H1 (cell line): ENCODE measurements around the gene C16orf46. TPM values are rescaled to one million over a fixed set of nuclear protein-coding genes. Genes with fewer than 3 reads are reported as not detected.

Source experiments
- CTCF ChIA-PET: fragments of 300-600 bp; sonication (Branson Sonifier 250); formaldehyde crosslinking; loops from one replicate; lab custom pipeline; 2021; ENCODE audit not compliant: partially characterized antibody; lab: Charles Lee
- POLR2A ChIA-PET: fragments of 300-600 bp; sonication (Branson Sonifier 250); formaldehyde crosslinking; loops from one replicate; lab custom pipeline; 2021; ENCODE audit warnings: inconsistent platforms; ENCODE audit not compliant: partially characterized antibody; lab: Charles Lee
- DNase-seq, 2 experiments: peaks; one replicate each; pipeline versions ENCODE4 v3.0.0 to v3.0.0-alpha.2; 2010 to 2022; ENCODE audit warnings: low spot score in 2 of 2, low read depth in 1 of 2, mixed read lengths in 1 of 2
- FAIRE-seq: peaks from 2 replicates; lab custom pipeline; 2011; peaks lifted over from hg19 to GRCh38; lab: Jason Lieb, UNC
- H2AFZ ChIP-seq: 2 replicates; pipeline ENCODE4 v1.8.1; 2012; ENCODE audit warnings: low read length, inconsistent platforms
- H2AK5ac ChIP-seq: 2 replicates; pipeline ENCODE4 v1.6.1; 2013; ENCODE audit warnings: low read depth, low read length
- H2BK120ac ChIP-seq: replicated peaks from 2 replicates; pipeline ENCODE3; 2013; ENCODE audit warnings: low read depth, low read length, inconsistent platforms
- H2BK12ac ChIP-seq: 2 replicates; pipeline ENCODE4 v1.6.1; 2013; ENCODE audit warnings: low read depth, low read length
- H2BK15ac ChIP-seq: 2 replicates; pipeline ENCODE4 v1.6.1; 2013; ENCODE audit warnings: low read length
- H2BK20ac ChIP-seq: 2 replicates; pipeline ENCODE4 v1.6.1; 2013; ENCODE audit warnings: low read length
- H2BK5ac ChIP-seq: 2 replicates; pipeline ENCODE4 v1.6.1; 2013; ENCODE audit warnings: low read depth, low read length
- H3K14ac ChIP-seq: 2 replicates; pipeline ENCODE4 v1.6.1; 2013; ENCODE audit warnings: inconsistent platforms; ENCODE audit not compliant: insufficient read length
- H3K18ac ChIP-seq: 2 replicates; pipeline ENCODE4 v1.6.1; 2013; ENCODE audit warnings: low read length; ENCODE audit errors: extremely low read depth
- H3K23ac ChIP-seq: 2 replicates; pipeline ENCODE4 v1.6.1; 2013; ENCODE audit warnings: inconsistent platforms; ENCODE audit not compliant: insufficient read length
- H3K23me2 ChIP-seq: 2 replicates; pipeline ENCODE4 v1.6.1; 2013; ENCODE audit warnings: low read depth, low read length
- H3K27ac ChIP-seq: 2 replicates; pipeline ENCODE4 v1.6.1; 2011; ENCODE audit warnings: low read depth, low read length, inconsistent platforms
- H3K27me3 ChIP-seq, 4 experiments: replicated peaks in 1 of 4; 1 replicate in 1 of 4; 2 replicates in 3 of 4; pipeline versions ENCODE4 v1.6.1 to v1.8.1; 2011 to 2013; ENCODE audit warnings: low read length in 3 of 4, mild to moderate bottlenecking in 3 of 4, inconsistent platforms in 2 of 4, mixed read lengths in 2 of 4, moderate library complexity in 1 of 4; ENCODE audit not compliant: control insufficient read depth in 3 of 4, insufficient read depth in 3 of 4; ENCODE audit errors: extremely low read depth in 1 of 4
- H3K36me3 ChIP-seq, 4 experiments: 2 replicates each; pipeline versions ENCODE4 v1.6.1 to v1.8.1; 2011 to 2013; ENCODE audit warnings: mild to moderate bottlenecking in 4 of 4, low read length in 3 of 4, moderate library complexity in 2 of 4, control low read depth in 1 of 4, inconsistent platforms in 1 of 4; ENCODE audit not compliant: insufficient read depth in 4 of 4, control insufficient read depth in 2 of 4
- H3K4ac ChIP-seq: replicated peaks from 2 replicates; pipeline ENCODE3; 2013; ENCODE audit warnings: low read length, low read depth, mixed read lengths, inconsistent platforms; ENCODE audit not compliant: insufficient read length
- H3K4me1 ChIP-seq, 4 experiments: replicated peaks in 1 of 4; 1 replicate in 1 of 4; 2 replicates in 3 of 4; pipeline versions ENCODE4 v1.6.1 to v1.8.1; 2011 to 2013; ENCODE audit warnings: low read length in 3 of 4, inconsistent platforms in 2 of 4, mixed read lengths in 1 of 4; ENCODE audit not compliant: insufficient read depth in 4 of 4, control insufficient read depth in 3 of 4
- H3K4me2 ChIP-seq, 2 experiments: 2 replicates each; pipeline versions ENCODE4 v1.6.1 to v1.8.1; 2011 to 2013; ENCODE audit warnings: low read depth in 2 of 2, low read length in 2 of 2, control low read depth in 1 of 2, inconsistent platforms in 1 of 2, mild to moderate bottlenecking in 1 of 2; ENCODE audit not compliant: insufficient read depth in 1 of 2
- H3K4me3 ChIP-seq, 4 experiments: fragments of 200-600, 300-600 bp in 1 of 4; sonication (generic), shearing (Covaris generic), sonication (Bioruptor Twin) in 1 of 4; 2 replicates each; pipeline versions ENCODE4 v1.5.1 to v1.8.1; 2011 to 2016; ENCODE audit warnings: low read length in 4 of 4, low read depth in 3 of 4, control low read depth in 2 of 4, inconsistent platforms in 2 of 4, mild to moderate bottlenecking in 2 of 4, mixed read lengths in 1 of 4, moderate library complexity in 1 of 4; ENCODE audit not compliant: insufficient read depth in 2 of 4; ENCODE audit errors: extremely low read depth in 1 of 4
- H3K56ac ChIP-seq: replicated peaks from 2 replicates; pipeline ENCODE3; 2013; ENCODE audit warnings: low read depth, mild to moderate bottlenecking, mixed read lengths, low read length, inconsistent platforms; ENCODE audit not compliant: insufficient read length
- H3K79me1 ChIP-seq: 2 replicates; pipeline ENCODE4 v1.6.1; 2013; ENCODE audit warnings: low read depth, low read length, control low read depth
- H3K79me2 ChIP-seq, 2 experiments: 2 replicates each; pipeline versions ENCODE4 v1.6.1 to v1.8.1; 2012 to 2013; ENCODE audit warnings: low read length in 2 of 2, mild to moderate bottlenecking in 2 of 2, inconsistent platforms in 1 of 2; ENCODE audit not compliant: insufficient read depth in 2 of 2, control insufficient read depth in 1 of 2
- H3K9ac ChIP-seq, 4 experiments: replicated peaks in 1 of 4; 1 replicate in 1 of 4; 2 replicates in 3 of 4; pipeline versions ENCODE4 v1.6.1 to v1.8.1; 2011 to 2013; ENCODE audit warnings: low read depth in 3 of 4, low read length in 3 of 4, control low read depth in 2 of 4, mild to moderate bottlenecking in 2 of 4, moderate library complexity in 2 of 4, inconsistent platforms in 1 of 4; ENCODE audit errors: extremely low read depth in 1 of 4
- H3K9me3 ChIP-seq, 2 experiments: 2 replicates each; pipeline versions ENCODE4 v1.6.1 to v1.8.1; 2012 to 2013; ENCODE audit warnings: mild to moderate bottlenecking in 2 of 2, moderate library complexity in 2 of 2, control low read depth in 1 of 2, inconsistent platforms in 1 of 2, low read depth in 1 of 2, low read length in 1 of 2, mixed read lengths in 1 of 2; ENCODE audit not compliant: insufficient read depth in 2 of 2
- H4K20me1 ChIP-seq, 2 experiments: replicated peaks in 1 of 2; 2 replicates each; pipeline versions ENCODE3 to v1.8.1; 2011 to 2013; ENCODE audit warnings: inconsistent platforms in 2 of 2, low read length in 2 of 2, mild to moderate bottlenecking in 1 of 2; ENCODE audit not compliant: insufficient read depth in 2 of 2, control insufficient read depth in 1 of 2
- H4K5ac ChIP-seq: 2 replicates; pipeline ENCODE4 v1.6.1; 2013; ENCODE audit warnings: low read length, low read depth, mixed read lengths, inconsistent platforms; ENCODE audit not compliant: insufficient read length
- H4K8ac ChIP-seq: 2 replicates; pipeline ENCODE4 v1.8.0; 2013; ENCODE audit warnings: mild to moderate bottlenecking, moderate library complexity, low read length, inconsistent platforms; ENCODE audit not compliant: insufficient read depth; ENCODE audit errors: extremely low read depth
- H4K91ac ChIP-seq: replicated peaks from 2 replicates; pipeline ENCODE3; 2013; ENCODE audit warnings: low read length, mixed read lengths, inconsistent platforms; ENCODE audit not compliant: insufficient read length
- CREB1 ChIP-seq: IDR thresholded peaks from 2 replicates; pipeline ENCODE4 v1.6.1; 2012; ENCODE audit warnings: inconsistent platforms
- EZH2 ChIP-seq: fragments of 200-600 bp; sonication (generic); IDR thresholded peaks from 2 replicates; pipeline ENCODE4 v1.7.1; 2012; ENCODE audit warnings: low read depth, mild to moderate bottlenecking, moderate library complexity, low read length, inconsistent platforms; ENCODE audit not compliant: severe bottlenecking
- WGBS, 2 experiments: shearing (Covaris generic) in 1 of 2; methylation state at CpG; one replicate each; pipeline versions ENCODE4 v1.1.6 to v1.1.7; 2013 to 2015; ENCODE audit warnings: low lambda C conversion rate in 2 of 2, mixed read lengths in 2 of 2, inconsistent platforms in 1 of 2, low coverage in 1 of 2, missing lambda C conversion rate in 1 of 2; ENCODE audit not compliant: insufficient replicate concordance in 2 of 2, insufficient coverage in 1 of 2, insufficient read length in 1 of 2; ENCODE audit errors: extremely low coverage in 1 of 2, missing lambda C conversion rate in 1 of 2; 5-methylcytosine and 5-hydroxymethylcytosine counted together
- polyA plus RNA-seq, 7 experiments: library from polyadenylated mRNA; depleted of rRNA in 3 of 7; stranded (reverse) in 5 of 7; unstranded in 2 of 7; fragments of >200 nt in 5 of 7; fragments of 200-250 nt in 2 of 7; gene quantifications; 1 replicate in 5 of 7; 2 replicates in 1 of 7; 4 replicates in 1 of 7; pipeline versions ENCODE4 v1.2.1 to v1.2.3, GENCODE V29; 2011 to 2013; ENCODE audit warnings: missing spikeins in 2 of 7, mixed read lengths in 2 of 7
- total RNA-seq: library from RNA; stranded (reverse); fragmentation: NEBNext Ultra II Directional; extraction: Animal tissue kit (Norgen Biotek cat#: 25700); gene quantifications from 2 replicates; pipeline ENCODE4 v1.2.1, GENCODE V29; 2021

Gene C16orf46
- total and polyA plus RNA-seq, 2 of the 8 experiments (the other 6 are each of a cell fraction or from before 2014, with no cell fraction given), result 0.48 to 0.60 TPM

DNA sequence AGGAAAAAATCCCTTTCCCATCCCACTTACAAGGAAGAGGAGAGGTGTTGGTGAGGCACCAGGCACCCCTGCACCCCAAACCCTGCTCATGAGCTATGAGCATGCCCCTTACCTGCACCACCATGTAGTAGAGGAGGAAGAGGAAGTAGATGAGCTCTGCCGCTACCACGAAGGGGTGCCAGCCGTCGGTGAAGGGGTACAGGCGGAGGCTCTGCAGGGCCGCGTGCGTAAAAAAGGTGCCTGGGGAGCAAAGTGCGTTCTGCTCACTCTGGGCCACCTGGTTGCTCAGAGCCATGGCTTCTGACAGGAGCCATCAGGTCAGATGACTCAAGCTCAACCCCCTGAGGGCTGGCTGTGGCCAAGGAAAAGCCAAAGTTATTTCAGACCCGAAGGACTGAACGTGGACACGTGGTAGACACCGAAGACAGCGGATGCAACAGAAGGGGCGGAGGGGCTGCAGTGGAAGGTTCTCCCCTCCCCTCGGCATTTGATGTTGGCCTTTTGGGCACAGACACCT lies 44.5 kb upstream of the C16orf46 start:
- Histone ChIP-seq H4K5ac (no peak overlapping the region), H3K9me3 (no peaks in the 10 kb centered on the region), H4K8ac (peak overlapping the region; percentile 35; the same call in 1 of the 2 replicates), H2BK20ac (no peak overlapping the region), H3K14ac (no peak overlapping the region), H3K4me1 (no peaks in the 10 kb centered on the region), H4K91ac (no peak overlapping the region), H3K79me1 (no peaks in the 10 kb centered on the region), H2BK15ac (no peak overlapping the region), H3K27me3 (no peaks in the 10 kb centered on the region), H3K27ac (no peak overlapping the region), H2AK5ac (no peak overlapping the region), H3K79me2 (no peaks in the 10 kb centered on the region), H2BK12ac (no peak overlapping the region), H3K23ac (no peak overlapping the region), H3K9ac (no peak overlapping the region), H4K20me1 (no peaks in the 10 kb centered on the region), H2BK120ac (no peak overlapping the region), H3K18ac (no peak overlapping the region), H3K4me2 (no peak overlapping the region), H2AFZ (no peak overlapping the region), H2BK5ac (no peak overlapping the region), H3K4me3 (no peak overlapping the region), H3K23me2 (no peaks in the 10 kb centered on the region), H3K4ac (no peak overlapping the region), H3K56ac (no peak overlapping the region), H3K36me3 (no peaks in the 10 kb centered on the region)
- CTCF ChIA-PET, result interaction anchor here (0.6 kb wide), 1 partner anchor 66 kb away, joined by 3 read pairs; no protein-coding TSS in a partner anchor
- WGBS, 2 experiments, result 96% methylated on average over 16 of the region's 16 CpGs; no CpG with 5 or more reads in 1 of the 2 experiments
- DNase-seq (no peak), FAIRE-seq (no peak)
- POLR2A ChIA-PET, result no interaction called here
- no peak for TF ChIP-seq CREB1
- TF ChIP-seq EZH2, result no peak
